Astrocyte (in vitro differentiated cells and primary cell): ENCODE measurements around the gene MEX3C.

Experiments used
- EZH2 ChIP-seq: IDR thresholded peaks from 2 replicates; pipeline ENCODE4 v1.6.1; 2012; ENCODE audit warnings: mild to moderate bottlenecking, low read length, inconsistent platforms; ENCODE audit not compliant: insufficient read depth
- TF ChIP-seq, protein P1 (sequence below): IDR thresholded peaks from 2 replicates; pipeline ENCODE4 v1.5.1; 2011; ENCODE audit warnings: low read depth, mild to moderate bottlenecking, inconsistent platforms, low read length, moderate library complexity; ENCODE audit not compliant: insufficient read depth

- TF ChIP-seq, protein P1, sequence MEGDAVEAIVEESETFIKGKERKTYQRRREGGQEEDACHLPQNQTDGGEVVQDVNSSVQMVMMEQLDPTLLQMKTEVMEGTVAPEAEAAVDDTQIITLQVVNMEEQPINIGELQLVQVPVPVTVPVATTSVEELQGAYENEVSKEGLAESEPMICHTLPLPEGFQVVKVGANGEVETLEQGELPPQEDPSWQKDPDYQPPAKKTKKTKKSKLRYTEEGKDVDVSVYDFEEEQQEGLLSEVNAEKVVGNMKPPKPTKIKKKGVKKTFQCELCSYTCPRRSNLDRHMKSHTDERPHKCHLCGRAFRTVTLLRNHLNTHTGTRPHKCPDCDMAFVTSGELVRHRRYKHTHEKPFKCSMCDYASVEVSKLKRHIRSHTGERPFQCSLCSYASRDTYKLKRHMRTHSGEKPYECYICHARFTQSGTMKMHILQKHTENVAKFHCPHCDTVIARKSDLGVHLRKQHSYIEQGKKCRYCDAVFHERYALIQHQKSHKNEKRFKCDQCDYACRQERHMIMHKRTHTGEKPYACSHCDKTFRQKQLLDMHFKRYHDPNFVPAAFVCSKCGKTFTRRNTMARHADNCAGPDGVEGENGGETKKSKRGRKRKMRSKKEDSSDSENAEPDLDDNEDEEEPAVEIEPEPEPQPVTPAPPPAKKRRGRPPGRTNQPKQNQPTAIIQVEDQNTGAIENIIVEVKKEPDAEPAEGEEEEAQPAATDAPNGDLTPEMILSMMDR = no peak
- no peak for TF ChIP-seq EZH2
Observed at GRCh38 chr18:51192696-51193095, 4.8 kb downstream of the MEX3C start.
